Glutamatergic neuron (in vitro differentiated cells): ENCODE results near the gene NCAM1. TPM values are rescaled to one million over a fixed set of nuclear protein-coding genes. Genes with fewer than 3 reads are reported as not detected.
A peak's percentile ranks its signal among the peaks of the same experiment; 100 is the strongest.

Experiments used
- DNase-seq: peaks from one replicate; pipeline ENCODE4 v3.0.0; 2022
- H3K27ac Mint-ChIP-seq: one replicate; pipeline ENCODE4 v1.8.0; 2020; ENCODE audit warnings: mild to moderate bottlenecking, mixed read lengths, inconsistent platforms; ENCODE audit not compliant: unreplicated experiment
- H3K27me3 Mint-ChIP-seq: one replicate; pipeline ENCODE4 v1.8.0; 2020; ENCODE audit warnings: mild to moderate bottlenecking, moderate library complexity, mixed read lengths, inconsistent platforms; ENCODE audit not compliant: unreplicated experiment
- H3K36me3 Mint-ChIP-seq: one replicate; pipeline ENCODE4 v1.8.0; 2020; ENCODE audit warnings: mild to moderate bottlenecking, mixed read lengths, inconsistent platforms; ENCODE audit not compliant: unreplicated experiment
- H3K4me1 Mint-ChIP-seq: one replicate; pipeline ENCODE4 v1.8.0; 2020; ENCODE audit warnings: mild to moderate bottlenecking, low read depth, mixed read lengths, inconsistent platforms; ENCODE audit not compliant: unreplicated experiment
- H3K4me3 Mint-ChIP-seq: one replicate; pipeline ENCODE4 v1.8.0; 2020; ENCODE audit warnings: mild to moderate bottlenecking, mixed read lengths, inconsistent platforms; ENCODE audit not compliant: unreplicated experiment
- H3K9me3 Mint-ChIP-seq: one replicate; pipeline ENCODE4 v1.8.0; 2020; ENCODE audit warnings: mild to moderate bottlenecking, moderate library complexity, mixed read lengths, inconsistent platforms; ENCODE audit not compliant: unreplicated experiment
- total RNA-seq: library from RNA; stranded (reverse); fragmentation: NEBNext Ultra II Directional; extraction: Animal tissue kit (Norgen Biotek cat#: 25700); gene quantifications from one replicate; pipeline ENCODE4 v1.2.1, GENCODE V29; 2021; ENCODE audit not compliant: unreplicated experiment
- TF ChIP-seq, protein P1 (sequence below): fragments of 200-600 bp; sonication (generic); IDR thresholded peaks from one replicate; pipeline ENCODE4 v1.5.0; 2021; ENCODE audit not compliant: partially characterized antibody, unreplicated experiment

The NCAM1 gene
- total RNA-seq, 1 donor from 2014 or later = 819 TPM

DNA sequence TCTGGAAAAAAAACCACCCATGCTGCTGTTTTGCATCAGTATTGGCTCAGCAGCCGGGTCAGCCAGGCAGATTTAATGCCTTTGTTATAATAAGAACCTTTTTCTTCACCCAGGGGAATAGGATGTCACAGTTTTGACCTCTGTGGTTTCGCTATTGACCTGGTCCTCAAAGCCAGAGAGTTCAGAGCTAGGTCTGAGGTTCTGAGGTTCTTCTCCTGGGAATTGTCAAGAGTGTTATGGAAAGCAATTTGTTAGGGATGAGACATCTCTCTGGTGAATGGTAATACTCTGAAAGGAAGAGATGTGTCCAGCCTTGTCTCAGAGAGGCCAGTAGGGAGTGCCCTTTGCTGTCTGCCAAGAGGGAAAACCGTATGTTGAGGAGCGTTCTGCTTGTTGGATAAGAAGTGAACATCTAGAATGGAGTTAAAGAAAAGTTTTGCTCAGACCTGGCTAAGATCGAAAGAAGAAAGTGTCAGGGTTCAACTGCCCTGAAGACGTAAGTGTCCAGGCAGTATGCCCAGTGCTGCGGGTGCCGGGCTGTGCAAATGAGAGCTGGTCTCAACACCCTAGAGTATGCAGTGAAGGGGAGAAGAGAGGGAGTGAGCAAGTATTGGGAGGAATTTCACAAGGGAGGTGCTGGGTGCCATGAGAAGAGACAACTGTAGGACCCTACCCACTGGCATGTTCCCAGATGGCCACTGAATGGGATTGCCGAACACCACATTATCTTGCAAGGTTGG lies 202.2 kb downstream of the NCAM1 start:
- H3K4me3 Mint-ChIP-seq = peak overlapping the region; percentile 40
- TF ChIP-seq, protein P1, sequence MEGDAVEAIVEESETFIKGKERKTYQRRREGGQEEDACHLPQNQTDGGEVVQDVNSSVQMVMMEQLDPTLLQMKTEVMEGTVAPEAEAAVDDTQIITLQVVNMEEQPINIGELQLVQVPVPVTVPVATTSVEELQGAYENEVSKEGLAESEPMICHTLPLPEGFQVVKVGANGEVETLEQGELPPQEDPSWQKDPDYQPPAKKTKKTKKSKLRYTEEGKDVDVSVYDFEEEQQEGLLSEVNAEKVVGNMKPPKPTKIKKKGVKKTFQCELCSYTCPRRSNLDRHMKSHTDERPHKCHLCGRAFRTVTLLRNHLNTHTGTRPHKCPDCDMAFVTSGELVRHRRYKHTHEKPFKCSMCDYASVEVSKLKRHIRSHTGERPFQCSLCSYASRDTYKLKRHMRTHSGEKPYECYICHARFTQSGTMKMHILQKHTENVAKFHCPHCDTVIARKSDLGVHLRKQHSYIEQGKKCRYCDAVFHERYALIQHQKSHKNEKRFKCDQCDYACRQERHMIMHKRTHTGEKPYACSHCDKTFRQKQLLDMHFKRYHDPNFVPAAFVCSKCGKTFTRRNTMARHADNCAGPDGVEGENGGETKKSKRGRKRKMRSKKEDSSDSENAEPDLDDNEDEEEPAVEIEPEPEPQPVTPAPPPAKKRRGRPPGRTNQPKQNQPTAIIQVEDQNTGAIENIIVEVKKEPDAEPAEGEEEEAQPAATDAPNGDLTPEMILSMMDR = no peak

DNA sequence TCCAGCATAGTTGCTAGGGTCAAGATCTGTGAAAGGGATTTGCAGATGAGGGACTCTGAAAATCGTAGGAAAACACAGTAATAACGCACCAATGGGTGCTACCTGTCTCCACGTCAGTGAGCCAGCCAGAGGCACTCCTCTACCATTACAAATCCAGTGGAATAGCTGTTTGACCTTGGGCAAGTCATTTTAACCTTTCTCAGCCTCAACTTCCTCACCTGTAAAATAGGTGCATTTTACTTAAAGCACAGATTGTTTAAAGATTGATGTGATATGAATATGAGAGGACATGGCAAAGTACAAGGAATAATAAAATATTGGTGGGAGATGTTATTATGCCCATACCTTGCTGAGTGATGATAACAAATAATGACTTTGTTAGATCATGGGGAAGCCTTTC lies 205.1 kb downstream of the NCAM1 start:
- no peak overlapping the region for H3K4me3 Mint-ChIP-seq
- DNase-seq = no peak
- peaks cover 71% of the 10 kb centered on the region for H3K4me1 Mint-ChIP-seq
- H3K36me3 Mint-ChIP-seq = peaks cover 6% of the 10 kb centered on the region
- H3K27me3 Mint-ChIP-seq = peaks cover 17% of the 10 kb centered on the region
- H3K9me3 Mint-ChIP-seq = peaks cover 17% of the 10 kb centered on the region
- TF ChIP-seq, protein P1 = no peak
- no peak overlapping the region for H3K27ac Mint-ChIP-seq

More for the DNA sequence above, 202.2 kb downstream of the NCAM1 start:
- Mint-ChIP-seq H3K27ac (peak overlapping the region; percentile 83), H3K4me1 (peaks cover 60% of the 10 kb centered on the region), H3K9me3 (peaks cover 19% of the 10 kb centered on the region), H3K36me3 (peaks cover 6% of the 10 kb centered on the region), H3K27me3 (peaks cover 15% of the 10 kb centered on the region)
- no peak for DNase-seq

DNA sequence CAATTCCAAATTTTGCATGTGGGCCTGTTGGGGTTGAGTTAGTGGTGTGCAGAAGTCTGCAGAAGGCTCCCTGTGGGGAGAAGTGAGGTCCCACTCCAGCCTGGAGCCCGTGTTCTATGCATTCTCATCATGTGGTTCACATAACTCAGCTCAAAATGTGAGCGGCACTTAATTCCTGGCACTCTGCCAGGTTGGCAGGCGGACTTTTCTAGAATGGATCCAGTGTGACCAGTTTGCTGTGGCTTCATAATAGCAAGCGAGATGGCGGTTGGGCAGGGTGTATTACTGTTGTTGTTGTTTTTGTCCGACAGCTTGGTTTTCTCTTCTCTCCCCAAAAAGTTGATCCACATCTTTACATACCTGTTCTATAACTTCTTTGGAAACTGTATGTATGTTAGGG lies 206.4 kb downstream of the NCAM1 start:
- Mint-ChIP-seq H3K4me1 (peaks cover 66% of the 10 kb centered on the region), H3K36me3 (peaks cover 6% of the 10 kb centered on the region), H3K27ac (peak overlapping the region; percentile 88), H3K4me3 (no peak overlapping the region), H3K27me3 (peaks cover 17% of the 10 kb centered on the region), H3K9me3 (peaks cover 15% of the 10 kb centered on the region)
- TF ChIP-seq, protein P1 = no peak
- no peak for DNase-seq

DNA sequence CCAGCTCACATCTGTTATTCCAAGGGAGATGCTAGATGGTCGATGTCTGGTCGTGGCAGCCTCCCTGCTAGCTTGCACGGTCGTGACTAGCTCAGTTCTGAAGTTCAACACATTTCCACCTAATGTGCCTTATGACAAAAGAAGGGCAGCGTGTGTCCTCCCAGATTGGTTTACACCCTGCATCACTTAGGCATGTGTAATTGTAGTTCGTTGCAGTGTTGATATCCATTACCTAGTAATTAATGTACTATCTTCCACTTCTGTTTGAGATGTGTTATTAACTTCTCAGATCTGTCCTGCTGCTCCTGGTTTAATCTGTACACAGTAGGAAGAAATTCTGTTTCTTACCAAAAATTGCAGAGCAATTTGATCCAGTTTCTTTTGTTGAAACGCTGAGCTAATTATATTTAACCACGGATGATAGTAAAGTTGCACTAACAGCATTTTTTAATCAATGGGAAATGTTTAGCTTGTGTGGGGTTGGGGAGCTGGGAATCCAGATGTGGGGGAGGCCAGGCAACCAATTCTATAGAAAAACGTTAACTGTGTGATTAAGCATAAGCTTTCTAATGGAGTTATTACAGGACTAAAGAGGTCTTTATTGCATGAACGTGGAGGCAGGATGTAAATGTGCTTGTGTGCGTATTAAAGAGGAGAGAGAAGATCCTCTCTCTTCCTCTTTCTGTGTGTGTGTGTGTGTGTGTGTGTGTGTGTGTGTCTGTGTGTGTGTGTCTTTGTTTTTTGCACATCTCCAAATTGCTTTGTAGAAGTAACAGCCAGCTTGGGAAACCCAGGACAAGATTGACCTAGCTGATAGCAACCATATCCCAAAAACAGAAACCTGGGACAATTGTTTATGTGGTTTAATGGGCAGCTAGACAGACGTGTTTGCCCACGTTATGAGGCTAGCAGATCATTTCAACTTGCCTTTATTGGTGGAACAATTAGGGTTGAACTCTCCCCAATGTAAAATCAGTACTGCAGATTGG lies 207.4 kb downstream of the NCAM1 start:
- Mint-ChIP-seq H3K4me1 (peaks cover 62% of the 10 kb centered on the region), H3K27ac (peak overlapping the region; percentile 88), H3K9me3 (peaks cover 9% of the 10 kb centered on the region), H3K4me3 (peak overlapping the region; percentile 65), H3K27me3 (peaks cover 13% of the 10 kb centered on the region), H3K36me3 (peaks cover 2% of the 10 kb centered on the region)
- TF ChIP-seq, protein P1 = no peak
- DNase-seq = no peak
